GM21825 (cell line): ENCODE results near the gene ACSS1.

ENCODE experiments used
- ATAC-seq: cut with Tn5 transposase; IDR thresholded peaks from one replicate; pipeline ENCODE4 v1.9.1; 2021; ENCODE audit warnings: mild to moderate bottlenecking, moderate library complexity; ENCODE audit not compliant: unreplicated experiment

The ACSS1 gene

GRCh38 chr20:25033265-25033923 is 24.5 kb downstream of the ACSS1 start:
- ATAC-seq, result no peak

- ATAC-seq, result no peak
Measured at GRCh38 chr20:25032478-25033264, 25.3 kb downstream of the ACSS1 start.

- no peak for ATAC-seq
Measured at GRCh38 chr20:25032065-25032477, 25.9 kb downstream of the ACSS1 start.

- no peak for ATAC-seq
Measured at GRCh38 chr20:25031241-25031640, 26.7 kb downstream of the ACSS1 start.

GRCh38 chr20:25030649-25031207 is 27.2 kb downstream of the ACSS1 start:
- ATAC-seq, result no peak

GRCh38 chr20:25030007-25030648 is 27.8 kb downstream of the ACSS1 start:
- no peak for ATAC-seq

- no peak for ATAC-seq
Measured at GRCh38 chr20:25025986-25026605, 31.8 kb downstream of the ACSS1 start.

- no peak for ATAC-seq
Measured at GRCh38 chr20:25025091-25025861, 32.7 kb downstream of the ACSS1 start.

- ATAC-seq, result no peak
Measured at GRCh38 chr20:25024171-25024570, 33.8 kb downstream of the ACSS1 start.

GRCh38 chr20:25023356-25023755 is 34.6 kb downstream of the ACSS1 start:
- ATAC-seq, result no peak

GRCh38 chr20:25022680-25023079 is 35.3 kb downstream of the ACSS1 start:
- ATAC-seq, result no peak

- ATAC-seq, result no peak
Measured at GRCh38 chr20:25021336-25021735, 36.6 kb downstream of the ACSS1 start.

- ATAC-seq, result no peak
Measured at GRCh38 chr20:25020901-25021301, 37.0 kb downstream of the ACSS1 start.

- no peak for ATAC-seq
Measured at GRCh38 chr20:25020345-25020744, 37.6 kb downstream of the ACSS1 start.

GRCh38 chr20:25019381-25020155 is 38.4 kb downstream of the ACSS1 start:
- no peak for ATAC-seq

GRCh38 chr20:25018841-25019240 is 39.1 kb downstream of the ACSS1 start:
- no peak for ATAC-seq

GRCh38 chr20:25018425-25018824 is 39.5 kb downstream of the ACSS1 start:
- no peak for ATAC-seq

- no peak for ATAC-seq
Measured at GRCh38 chr20:25017257-25017803, 40.6 kb downstream of the ACSS1 start.

GRCh38 chr20:25016471-25016870 is 41.5 kb downstream of the ACSS1 start:
- no peak for ATAC-seq
